Measurements from ENCODE around the gene PRIMPOL. TPM values are rescaled to one million over a fixed set of nuclear protein-coding genes. Genes with fewer than 3 reads are reported as not detected.

The PRIMPOL gene
- total and polyA plus RNA-seq, 4 experiments from 2014 or later: 14.0 to 23.2 (median 20.9) TPM

GRCh38 chr4:184712322-184712721 is 62.8 kb downstream of the PRIMPOL start:
- Histone ChIP-seq H3K36me3 (ENCODE audit: insufficient read depth, low read length) (no peaks in the 10 kb centered on the region), H3K27me3 (ENCODE audit: insufficient read depth, low read length) (no peaks in the 10 kb centered on the region), H3K4me3 (ENCODE audit: low read length in 2 of 2) (no peak overlapping the region), H3K9me3 (ENCODE audit: control insufficient read depth in 1 of 2, low read length in 2 of 2) (no peaks in the 10 kb centered on the region), H3K27ac (ENCODE audit: low read depth, low read length) (no peak overlapping the region), H3K4me1 (ENCODE audit: insufficient read depth, low read length) (no peaks in the 10 kb centered on the region)
- no peak for DNase-seq
- ChIA-PET POLR2A (ENCODE audit: partially characterized antibody) (no interaction called here), CTCF (ENCODE audit: partially characterized antibody) (no interaction called here)
- Mint-ChIP-seq H3K27ac (no peak overlapping the region), H3K36me3 (peaks cover 1 to 15% of the 10 kb centered on the region in 2 donors), H3K4me3 (no peak overlapping the region), H3K4me1 (peaks cover 0 to 1% (median 0%) of the 10 kb centered on the region in 4 donors), H3K9me3 (no peaks in the 10 kb centered on the region), H3K27me3 (no peaks in the 10 kb centered on the region)
- intact Hi-C loops (cut with micrococcal nuclease): no loop called here

GRCh38 chr4:184713887-184714286 is 64.3 kb downstream of the PRIMPOL start:
- ChIA-PET POLR2A (ENCODE audit: partially characterized antibody) (no interaction called here), CTCF (ENCODE audit: partially characterized antibody) (no interaction called here)
- Histone ChIP-seq H3K27me3 (ENCODE audit: insufficient read depth, low read length) (no peaks in the 10 kb centered on the region), H3K4me1 (ENCODE audit: insufficient read depth, low read length) (no peaks in the 10 kb centered on the region), H3K27ac (ENCODE audit: low read depth, low read length) (no peak overlapping the region), H3K9me3 (ENCODE audit: control insufficient read depth in 1 of 2, low read length in 2 of 2) (no peaks in the 10 kb centered on the region), H3K4me3 (ENCODE audit: low read length in 2 of 2) (no peak overlapping the region), H3K36me3 (ENCODE audit: insufficient read depth, low read length) (no peaks in the 10 kb centered on the region)
- H3K4me3 Mint-ChIP-seq: no peak overlapping the region
- H3K36me3 Mint-ChIP-seq: peaks cover 4 to 18% of the 10 kb centered on the region in 2 donors
- intact Hi-C loops (cut with micrococcal nuclease): no loop called here
- no peak for DNase-seq
- H3K4me1 Mint-ChIP-seq: peaks cover 0 to 3% (median under 1%) of the 10 kb centered on the region in 4 donors
- peaks cover 0 to 3% (median 0%) of the 10 kb centered on the region in 8 donors for H3K9me3 Mint-ChIP-seq
- H3K27me3 Mint-ChIP-seq: no peaks in the 10 kb centered on the region
- H3K27ac Mint-ChIP-seq: no peak overlapping the region

GRCh38 chr4:184715526-184715925 is 66.0 kb downstream of the PRIMPOL start:
- Mint-ChIP-seq H3K36me3 (peaks cover 9 to 21% of the 10 kb centered on the region in 2 donors), H3K9me3 (peaks cover 0 to 9% (median 4%) of the 10 kb centered on the region in 8 donors), H3K27me3 (no peaks in the 10 kb centered on the region), H3K27ac (no peak overlapping the region), H3K4me1 (peaks cover 0 to 4% (median under 1%) of the 10 kb centered on the region in 4 donors), H3K4me3 (no peak overlapping the region)
- H3K27ac ChIP-seq (ENCODE audit: low read depth, low read length): no peak overlapping the region
- H3K36me3 ChIP-seq (ENCODE audit: insufficient read depth, low read length): no peaks in the 10 kb centered on the region
- POLR2A ChIA-PET (ENCODE audit: partially characterized antibody): no interaction called here
- no peak for DNase-seq
- intact Hi-C loops (cut with micrococcal nuclease): no loop called here
- H3K4me3 ChIP-seq (ENCODE audit: low read length in 2 of 2): no peak overlapping the region
- H3K27me3 ChIP-seq (ENCODE audit: insufficient read depth, low read length): no peaks in the 10 kb centered on the region
- H3K4me1 ChIP-seq (ENCODE audit: insufficient read depth, low read length): no peaks in the 10 kb centered on the region
- CTCF ChIA-PET (ENCODE audit: partially characterized antibody): interaction anchor here (0.8 kb wide), 1 partner anchor 30 kb away, joined by 4 read pairs; no protein-coding TSS in a partner anchor
- H3K9me3 ChIP-seq (ENCODE audit: control insufficient read depth in 1 of 2, low read length in 2 of 2): no peaks in the 10 kb centered on the region

- Histone ChIP-seq H3K27me3 (ENCODE audit: insufficient read depth, low read length) (no peaks in the 10 kb centered on the region), H3K36me3 (ENCODE audit: insufficient read depth, low read length) (no peaks in the 10 kb centered on the region), H3K4me1 (ENCODE audit: insufficient read depth, low read length) (no peaks in the 10 kb centered on the region), H3K9me3 (ENCODE audit: control insufficient read depth in 1 of 2, low read length in 2 of 2) (no peaks in the 10 kb centered on the region), H3K4me3 (ENCODE audit: low read length in 2 of 2) (no peak overlapping the region), H3K27ac (ENCODE audit: low read depth, low read length) (no peak overlapping the region)
- POLR2A ChIA-PET (ENCODE audit: partially characterized antibody): no interaction called here
- Mint-ChIP-seq H3K9me3 (peaks cover 0 to 20% (median 12%) of the 10 kb centered on the region in 8 donors), H3K27me3 (no peaks in the 10 kb centered on the region), H3K36me3 (peaks cover 20 to 32% of the 10 kb centered on the region in 2 donors), H3K4me1 (peaks cover 0 to 4% (median under 1%) of the 10 kb centered on the region in 4 donors), H3K4me3 (no peak overlapping the region), H3K27ac (no peak overlapping the region)
- no peak for DNase-seq
- CTCF ChIA-PET (ENCODE audit: partially characterized antibody): interaction anchor here (1.3 to 1.5 kb wide), 2 partner anchors 26 to 57 kb away, joined by 4 read pairs; no protein-coding TSS in a partner anchor
- intact Hi-C loops (cut with micrococcal nuclease): no loop called here
Measured at GRCh38 chr4:184719407-184719806, 69.9 kb downstream of the PRIMPOL start.

- peaks cover 0 to 7% (median 1%) of the 10 kb centered on the region in 4 donors for H3K4me1 Mint-ChIP-seq
Measured at GRCh38 chr4:184721254-184721653, 71.7 kb downstream of the PRIMPOL start.

GRCh38 chr4:184722798-184723197 is 73.3 kb downstream of the PRIMPOL start:
- no peak for DNase-seq
- CTCF ChIA-PET (ENCODE audit: partially characterized antibody): interaction anchor here (1.4 kb wide), 1 partner anchor 11 kb away, joined by 3 read pairs; the partner anchor contains the start of gene CENPU
- H3K4me3 Mint-ChIP-seq: no peak overlapping the region
- peaks cover 0 to 20% (median 12%) of the 10 kb centered on the region in 8 donors for H3K9me3 Mint-ChIP-seq
- no peak overlapping the region for H3K27ac ChIP-seq (ENCODE audit: low read depth, low read length)
- no peaks in the 10 kb centered on the region for H3K4me1 ChIP-seq (ENCODE audit: insufficient read depth, low read length)
- POLR2A ChIA-PET (ENCODE audit: partially characterized antibody): interaction anchor here (3.1 kb wide), 1 partner anchor 11 kb away, joined by 13 read pairs; the partner anchor contains the start of gene CENPU
- intact Hi-C loops (cut with micrococcal nuclease): no loop called here
- peaks cover 19 to 27% of the 10 kb centered on the region in 2 donors for H3K36me3 Mint-ChIP-seq
- H3K27me3 ChIP-seq (ENCODE audit: insufficient read depth, low read length): no peaks in the 10 kb centered on the region
- H3K36me3 ChIP-seq (ENCODE audit: insufficient read depth, low read length): no peaks in the 10 kb centered on the region
- H3K27me3 Mint-ChIP-seq: no peaks in the 10 kb centered on the region
- peaks cover 0 to 7% (median under 1%) of the 10 kb centered on the region in 4 donors for H3K4me1 Mint-ChIP-seq
- H3K27ac Mint-ChIP-seq: peak overlapping the region in 2 of 7 donors; percentile 26 to 49
- no peak overlapping the region for H3K4me3 ChIP-seq (ENCODE audit: low read length in 2 of 2)
- no peaks in the 10 kb centered on the region for H3K9me3 ChIP-seq (ENCODE audit: control insufficient read depth in 1 of 2, low read length in 2 of 2)

More at GRCh38 chr4:184721254-184721653, 71.7 kb downstream of the PRIMPOL start:
- ChIA-PET CTCF (ENCODE audit: partially characterized antibody) (interaction anchor here (0.7 to 1.1 kb wide), 2 partner anchors 11 to 276 kb away, joined by 3 read pairs; no protein-coding TSS in a partner anchor), POLR2A (ENCODE audit: partially characterized antibody) (no interaction called here)
- no peak overlapping the region for H3K4me3 ChIP-seq (ENCODE audit: low read length in 2 of 2)
- H3K4me3 Mint-ChIP-seq: no peak overlapping the region
- no peaks in the 10 kb centered on the region for H3K36me3 ChIP-seq (ENCODE audit: insufficient read depth, low read length)
- intact Hi-C loops (cut with micrococcal nuclease): no loop called here
- no peaks in the 10 kb centered on the region for H3K27me3 Mint-ChIP-seq
- H3K27ac Mint-ChIP-seq: no peak overlapping the region
- peaks cover 20 to 27% of the 10 kb centered on the region in 2 donors for H3K36me3 Mint-ChIP-seq
- no peaks in the 10 kb centered on the region for H3K4me1 ChIP-seq (ENCODE audit: insufficient read depth, low read length)
- H3K9me3 Mint-ChIP-seq: peaks cover 0 to 20% (median 12%) of the 10 kb centered on the region in 8 donors
- H3K27ac ChIP-seq (ENCODE audit: low read depth, low read length): no peak overlapping the region
- H3K9me3 ChIP-seq (ENCODE audit: control insufficient read depth in 1 of 2, low read length in 2 of 2): no peaks in the 10 kb centered on the region
- no peak for DNase-seq
- H3K27me3 ChIP-seq (ENCODE audit: insufficient read depth, low read length): no peaks in the 10 kb centered on the region

GRCh38 chr4:184727430-184727829 is 77.9 kb downstream of the PRIMPOL start:
- H3K27ac Mint-ChIP-seq: no peak overlapping the region
- H3K27ac ChIP-seq (ENCODE audit: low read depth, low read length): no peak overlapping the region
- no peaks in the 10 kb centered on the region for H3K9me3 ChIP-seq (ENCODE audit: control insufficient read depth in 1 of 2, low read length in 2 of 2)
- ChIA-PET POLR2A (ENCODE audit: partially characterized antibody) (no interaction called here), CTCF (ENCODE audit: partially characterized antibody) (no interaction called here)
- intact Hi-C loops (cut with micrococcal nuclease): no loop called here
- H3K4me1 Mint-ChIP-seq: peaks cover 3 to 8% (median 5%) of the 10 kb centered on the region in 4 donors
- DNase-seq: no peak
- H3K4me1 ChIP-seq (ENCODE audit: insufficient read depth, low read length): no peaks in the 10 kb centered on the region
- no peaks in the 10 kb centered on the region for H3K36me3 ChIP-seq (ENCODE audit: insufficient read depth, low read length)
- no peaks in the 10 kb centered on the region for H3K27me3 Mint-ChIP-seq
- H3K4me3 ChIP-seq (ENCODE audit: low read length in 2 of 2): no peak overlapping the region
- no peaks in the 10 kb centered on the region for H3K27me3 ChIP-seq (ENCODE audit: insufficient read depth, low read length)
- H3K9me3 Mint-ChIP-seq: no peaks in the 10 kb centered on the region
- H3K4me3 Mint-ChIP-seq: no peak overlapping the region
- peaks cover 0 to 3% of the 10 kb centered on the region in 2 donors for H3K36me3 Mint-ChIP-seq
